ENCODE data around the gene PLIN1. TPM values are rescaled to one million over a fixed set of nuclear protein-coding genes. Genes with fewer than 3 reads are reported as not detected.

Gene PLIN1
- total RNA-seq, 2 donors from 2014 or later = 13.0 to 277 TPM

DNA sequence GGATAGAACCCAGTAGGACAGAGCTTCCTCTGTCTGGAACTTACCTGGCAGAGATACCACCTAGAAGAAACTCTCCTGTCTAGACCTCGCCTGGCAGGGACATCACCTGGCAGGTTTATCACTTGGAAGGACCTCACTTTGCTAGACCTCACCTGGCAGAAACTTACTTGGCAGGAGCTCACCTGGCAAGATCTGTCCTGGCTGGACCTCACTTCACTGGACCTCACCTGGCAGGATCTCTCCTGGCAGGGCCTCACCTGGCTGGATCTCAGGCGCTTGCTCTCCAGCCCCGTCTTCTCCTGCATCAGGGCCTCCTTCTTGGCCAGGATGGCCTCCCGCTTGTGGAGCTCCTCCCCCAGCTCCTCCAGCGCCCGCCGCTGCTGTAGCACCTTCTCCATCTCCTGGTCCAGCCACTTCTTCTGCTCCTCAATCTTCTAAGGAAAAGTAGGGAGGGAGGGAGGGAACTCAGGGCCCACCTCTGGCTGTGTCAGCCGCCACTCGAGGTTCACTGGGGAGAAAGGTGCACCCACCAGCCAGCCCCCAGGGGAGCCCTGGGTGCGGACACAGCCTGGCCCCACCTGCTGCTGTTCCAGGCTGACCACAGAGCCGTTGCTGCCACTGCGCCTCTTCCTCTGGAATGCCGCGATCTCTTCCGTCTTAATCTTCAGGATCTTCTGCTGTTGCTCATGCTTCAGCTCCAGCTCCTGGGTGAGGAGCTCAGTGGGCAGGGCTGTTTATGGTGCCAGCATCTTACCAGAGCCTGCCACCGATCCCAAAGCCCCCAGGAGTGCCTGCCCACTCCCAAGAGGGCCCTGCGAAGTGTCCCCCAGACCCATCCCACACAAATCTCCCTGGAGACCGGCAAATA, 46.4 kb downstream of the PLIN1 start:
- H3K4me3 ChIP-seq = no peak overlapping the region
- TF ChIP-seq, protein P1, sequence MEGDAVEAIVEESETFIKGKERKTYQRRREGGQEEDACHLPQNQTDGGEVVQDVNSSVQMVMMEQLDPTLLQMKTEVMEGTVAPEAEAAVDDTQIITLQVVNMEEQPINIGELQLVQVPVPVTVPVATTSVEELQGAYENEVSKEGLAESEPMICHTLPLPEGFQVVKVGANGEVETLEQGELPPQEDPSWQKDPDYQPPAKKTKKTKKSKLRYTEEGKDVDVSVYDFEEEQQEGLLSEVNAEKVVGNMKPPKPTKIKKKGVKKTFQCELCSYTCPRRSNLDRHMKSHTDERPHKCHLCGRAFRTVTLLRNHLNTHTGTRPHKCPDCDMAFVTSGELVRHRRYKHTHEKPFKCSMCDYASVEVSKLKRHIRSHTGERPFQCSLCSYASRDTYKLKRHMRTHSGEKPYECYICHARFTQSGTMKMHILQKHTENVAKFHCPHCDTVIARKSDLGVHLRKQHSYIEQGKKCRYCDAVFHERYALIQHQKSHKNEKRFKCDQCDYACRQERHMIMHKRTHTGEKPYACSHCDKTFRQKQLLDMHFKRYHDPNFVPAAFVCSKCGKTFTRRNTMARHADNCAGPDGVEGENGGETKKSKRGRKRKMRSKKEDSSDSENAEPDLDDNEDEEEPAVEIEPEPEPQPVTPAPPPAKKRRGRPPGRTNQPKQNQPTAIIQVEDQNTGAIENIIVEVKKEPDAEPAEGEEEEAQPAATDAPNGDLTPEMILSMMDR (IDR thresholded peaks at IDR 0.05) = no peak
- no peak for TF ChIP-seq POLR2A (IDR thresholded peaks at IDR 0.05)
- DNase-seq (no peak), ATAC-seq (no peak)
- H3K36me3 ChIP-seq (replicated peaks in 1 of 2; ENCODE audit: insufficient read depth in 1 of 2, low read depth in 2 of 2) = no peaks in the 10 kb centered on the region
- intact Hi-C loops (cut with DNase I) = no loop called here
- no peak overlapping the region for H3K27ac ChIP-seq
- H3K4me1 ChIP-seq = no peaks in the 10 kb centered on the region
- 84 to 85% methylated on average over 13 to 18 of the region's 18 CpGs for WGBS, 2 donors
- no peaks in the 10 kb centered on the region for H3K9me3 ChIP-seq
- no peaks in the 10 kb centered on the region for H3K27me3 ChIP-seq

- DNase-seq (no peak), ATAC-seq (no peak)
- no peaks in the 10 kb centered on the region for H3K27me3 ChIP-seq
- H3K4me3 ChIP-seq = no peak overlapping the region
- TF ChIP-seq, protein P1 (IDR thresholded peaks at IDR 0.05) = no peak
- no peak for TF ChIP-seq POLR2A (IDR thresholded peaks at IDR 0.05)
- intact Hi-C loops (cut with DNase I) = no loop called here
- WGBS, 2 donors = 89 to 92% methylated on average over 9 to 10 of the region's 10 CpGs
- H3K36me3 ChIP-seq (replicated peaks in 1 of 2; ENCODE audit: insufficient read depth in 1 of 2, low read depth in 2 of 2) = no peaks in the 10 kb centered on the region
- H3K4me1 ChIP-seq = no peaks in the 10 kb centered on the region
- no peaks in the 10 kb centered on the region for H3K9me3 ChIP-seq
- H3K27ac ChIP-seq = no peak overlapping the region
These were observed 47.3 kb downstream of the PLIN1 start for GRCh38 chr15:89631902-89632264.

DNA sequence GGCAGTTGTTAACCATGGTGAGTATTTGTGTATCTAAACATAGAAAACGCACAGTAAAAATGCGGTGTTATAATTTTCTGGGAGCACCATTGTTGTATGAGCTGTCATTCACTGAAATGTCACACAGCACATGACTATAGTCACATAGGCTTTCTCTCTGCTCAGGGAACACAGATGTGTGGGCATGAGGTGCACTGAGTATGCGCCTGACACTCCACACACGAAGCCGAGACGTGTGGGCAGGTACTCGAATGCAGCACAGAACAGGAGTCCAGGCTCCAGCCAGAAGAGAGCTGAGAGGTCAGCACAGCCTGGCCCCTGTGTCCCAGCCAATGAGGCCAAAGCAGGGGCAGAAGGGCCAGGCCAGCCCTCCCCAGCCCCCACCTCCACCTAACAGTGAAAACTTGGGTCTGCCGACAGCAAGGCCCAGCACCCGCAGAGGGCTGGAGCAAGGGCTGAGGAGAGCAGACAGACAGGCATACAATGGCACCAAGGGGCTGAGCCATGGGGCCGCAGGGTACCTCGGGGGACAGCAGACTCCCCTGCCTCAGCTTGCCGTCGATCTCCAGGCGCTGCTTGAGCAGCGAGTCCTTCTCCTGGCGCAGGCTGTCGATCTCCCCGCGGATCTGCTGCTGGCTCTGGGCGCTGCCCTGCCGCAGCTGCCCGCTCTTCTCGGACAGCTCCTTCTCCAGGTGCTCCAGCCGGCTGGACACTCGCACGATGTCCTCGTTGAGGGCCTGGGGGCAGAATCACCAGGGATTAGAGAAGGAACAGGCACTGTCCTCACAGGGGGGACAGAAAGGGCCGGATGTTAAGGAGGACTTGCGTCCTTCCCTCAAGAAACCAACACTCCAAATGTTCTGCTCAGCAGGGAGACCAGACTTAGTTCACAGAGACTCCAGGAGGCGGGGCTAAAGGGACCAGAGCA, 47.9 kb downstream of the PLIN1 start:
- ATAC-seq = no peak
- no peaks in the 10 kb centered on the region for H3K9me3 ChIP-seq
- H3K4me1 ChIP-seq = no peaks in the 10 kb centered on the region
- intact Hi-C loops (cut with DNase I) = no loop called here
- H3K27ac ChIP-seq = no peak overlapping the region
- H3K36me3 ChIP-seq (replicated peaks in 1 of 2; ENCODE audit: insufficient read depth in 1 of 2, low read depth in 2 of 2) = no peaks in the 10 kb centered on the region
- no peak overlapping the region for H3K4me3 ChIP-seq
- 90 to 94% methylated on average over 13 to 30 of the region's 30 CpGs for WGBS, 2 donors
- no peaks in the 10 kb centered on the region for H3K27me3 ChIP-seq
- DNase-seq = no peak
- TF ChIP-seq POLR2A (IDR thresholded peaks at IDR 0.05) = no peak
- TF ChIP-seq, protein P1 (IDR thresholded peaks at IDR 0.05) = no peak

DNA sequence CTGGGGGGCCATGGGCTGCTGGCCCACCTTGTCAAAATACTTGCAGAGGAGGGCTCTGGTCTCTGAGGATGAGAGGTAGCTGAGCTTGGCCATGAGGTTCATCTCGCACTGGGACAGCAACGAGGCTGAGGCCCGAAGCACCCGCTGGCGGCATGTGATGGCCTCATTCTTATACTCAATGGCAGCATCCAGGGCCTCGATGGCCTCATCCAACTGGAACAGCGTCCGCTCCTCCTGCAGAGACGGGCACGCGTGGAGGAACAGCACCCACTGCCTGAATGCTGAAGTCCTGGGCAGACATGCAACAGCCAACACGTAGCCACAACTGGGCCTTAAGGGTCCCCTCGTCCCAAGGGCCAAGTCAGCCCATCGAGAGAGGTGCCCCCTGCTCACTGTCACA, 48.9 kb downstream of the PLIN1 start:
- Histone ChIP-seq H3K27ac (no peak overlapping the region), H3K4me1 (no peaks in the 10 kb centered on the region), H3K4me3 (no peak overlapping the region), H3K9me3 (no peaks in the 10 kb centered on the region), H3K36me3 (replicated peaks in 1 of 2; ENCODE audit: insufficient read depth in 1 of 2, low read depth in 2 of 2) (no peaks in the 10 kb centered on the region), H3K27me3 (no peaks in the 10 kb centered on the region)
- TF ChIP-seq POLR2A (IDR thresholded peaks at IDR 0.05) = no peak
- TF ChIP-seq, protein P1 (IDR thresholded peaks at IDR 0.05) = no peak
- ATAC-seq = no peak
- 90 to 100% methylated on average over 1 to 14 of the region's 14 CpGs for WGBS, 2 donors
- no peak for DNase-seq
- intact Hi-C loops (cut with DNase I) = no loop called here

Measured in body of pancreas (tissue), 4 donors.